Smooth muscle cell (in vitro differentiated cells): ENCODE data around the gene NFATC2. TPM values are rescaled to one million over a fixed set of nuclear protein-coding genes. Genes with fewer than 3 reads are reported as not detected.

Experiments used
- DNase-seq: peaks from one replicate; lab custom pipeline; 2025; ENCODE audit not compliant: unreplicated experiment; lab: John Stamatoyannopoulos, UW
- H2AFZ ChIP-seq: fragments of 200-600 bp; sonication (generic); 2 replicates; pipeline ENCODE4 v1.6.0; 2016; ENCODE audit warnings: antibody characterized with exemption, low read depth, mild to moderate bottlenecking
- H3F3A ChIP-seq: fragments of 200-600 bp; sonication (generic); 2 replicates; pipeline ENCODE4 v1.6.0; 2017; ENCODE audit warnings: antibody characterized with exemption, low read depth
- H3K27ac ChIP-seq: fragments of 200-600 bp; sonication (generic); 2 replicates; pipeline ENCODE4 v1.5.1; 2016; ENCODE audit warnings: low read depth, mild to moderate bottlenecking
- H3K27me3 ChIP-seq: fragments of 200-600 bp; sonication (generic); 2 replicates; pipeline ENCODE4 v1.6.1; 2016; ENCODE audit warnings: low read depth, mild to moderate bottlenecking
- H3K36me3 ChIP-seq: fragments of 200-600 bp; sonication (generic); 2 replicates; pipeline ENCODE4 v1.5.1; 2016; ENCODE audit warnings: low read depth
- H3K4me1 ChIP-seq: fragments of 200-600 bp; sonication (generic); 2 replicates; pipeline ENCODE4 v1.5.1; 2016; ENCODE audit warnings: low read depth
- H3K4me2 ChIP-seq: fragments of 200-600 bp; sonication (generic); 2 replicates; pipeline ENCODE4 v1.6.0; 2016; ENCODE audit warnings: mild to moderate bottlenecking
- H3K4me3 ChIP-seq: fragments of 200-600 bp; sonication (generic); 2 replicates; pipeline ENCODE4 v1.5.1; 2016; ENCODE audit warnings: mild to moderate bottlenecking
- H3K79me2 ChIP-seq: fragments of 200-600 bp; sonication (generic); 2 replicates; pipeline ENCODE4 v1.6.0; 2016; ENCODE audit warnings: low read depth, mild to moderate bottlenecking
- H3K9ac ChIP-seq: fragments of 200-600 bp; sonication (generic); 2 replicates; pipeline ENCODE4 v1.6.0; 2016; ENCODE audit warnings: low read depth
- H3K9me3 ChIP-seq: fragments of 200-600 bp; sonication (generic); replicated peaks from 2 replicates; pipeline ENCODE4 v1.5.1; 2016; ENCODE audit warnings: low read depth
- H4K20me1 ChIP-seq: fragments of 200-600 bp; sonication (generic); 2 replicates; pipeline ENCODE4 v1.6.0; 2016; ENCODE audit warnings: low read depth
- CTCF ChIP-seq: fragments of 200-600 bp; sonication (generic); IDR thresholded peaks from 2 replicates; pipeline ENCODE4 v1.5.1; 2017; ENCODE audit warnings: borderline replicate concordance, mild to moderate bottlenecking, antibody characterized with exemption; ENCODE audit not compliant: insufficient read depth, poor library complexity, severe bottlenecking
- WGBS: methylation state at CpG from one replicate; pipeline ENCODE4 v1.1.7; 2016; ENCODE audit warnings: low lambda C conversion rate; 5-methylcytosine and 5-hydroxymethylcytosine counted together
- polyA plus RNA-seq: library from polyadenylated mRNA; unstranded; fragments of >200 nt; fragmentation: Nextera tagmentation; extraction: Ambion mirVana; gene quantifications from 2 replicates; pipeline ENCODE4 v1.2.1, GENCODE V29; 2016
- total RNA-seq: library from RNA; depleted of rRNA; stranded (reverse); fragments of >200 nt; gene quantifications from 2 replicates; pipeline ENCODE4 v1.2.3, GENCODE V29; 2014

The NFATC2 gene
- total and polyA plus RNA-seq, 2 experiments from 2014 or later: 5.8 to 8.4 TPM

- Histone ChIP-seq H3K4me3 (no peak overlapping the region), H3K9me3 (no peaks in the 10 kb centered on the region), H3K9ac (no peak overlapping the region), H3K27ac (no peak overlapping the region), H3K27me3 (no peaks in the 10 kb centered on the region), H3K36me3 (no peaks in the 10 kb centered on the region), H3K4me1 (no peaks in the 10 kb centered on the region), H4K20me1 (no peaks in the 10 kb centered on the region), H2AFZ (no peak overlapping the region), H3F3A (peaks cover 5% of the 10 kb centered on the region), H3K79me2 (no peaks in the 10 kb centered on the region), H3K4me2 (no peak overlapping the region)
- DNase-seq: no peak
- TF ChIP-seq CTCF: no peak
- WGBS: 90% methylated on average over 8 of the region's 8 CpGs
These were observed 162.7 kb downstream of the NFATC2 start for GRCh38 chr20:51379601-51380341.

GRCh38 chr20:51378171-51378928 is 164.2 kb downstream of the NFATC2 start:
- no peaks in the 10 kb centered on the region for H3K27me3 ChIP-seq
- H3K4me2 ChIP-seq: no peak overlapping the region
- no peaks in the 10 kb centered on the region for H3K4me1 ChIP-seq
- H3K9ac ChIP-seq: no peak overlapping the region
- no peak overlapping the region for H3K27ac ChIP-seq
- 93% methylated on average over 19 of the region's 19 CpGs for WGBS
- no peak for DNase-seq
- no peaks in the 10 kb centered on the region for H3K36me3 ChIP-seq
- H3K4me3 ChIP-seq: no peak overlapping the region
- no peaks in the 10 kb centered on the region for H3K9me3 ChIP-seq
- H4K20me1 ChIP-seq: no peaks in the 10 kb centered on the region
- H3F3A ChIP-seq: peaks cover 2% of the 10 kb centered on the region
- no peaks in the 10 kb centered on the region for H3K79me2 ChIP-seq
- H2AFZ ChIP-seq: no peak overlapping the region
- peak; percentile 14 for TF ChIP-seq CTCF

GRCh38 chr20:51377132-51377531 is 165.4 kb downstream of the NFATC2 start:
- no peak overlapping the region for H3K9ac ChIP-seq
- H3K4me1 ChIP-seq: no peaks in the 10 kb centered on the region
- no peak overlapping the region for H3K27ac ChIP-seq
- DNase-seq: no peak
- H3K4me2 ChIP-seq: no peak overlapping the region
- no peak overlapping the region for H3K4me3 ChIP-seq
- H3F3A ChIP-seq: no peaks in the 10 kb centered on the region
- TF ChIP-seq CTCF: no peak
- no peaks in the 10 kb centered on the region for H3K36me3 ChIP-seq
- no peaks in the 10 kb centered on the region for H3K27me3 ChIP-seq
- 93% methylated on average over 8 of the region's 8 CpGs for WGBS
- H3K9me3 ChIP-seq: no peaks in the 10 kb centered on the region
- H3K79me2 ChIP-seq: no peaks in the 10 kb centered on the region
- no peak overlapping the region for H2AFZ ChIP-seq
- no peaks in the 10 kb centered on the region for H4K20me1 ChIP-seq

- no peak overlapping the region for H3K4me3 ChIP-seq
- no peak overlapping the region for H3K9ac ChIP-seq
- 60% methylated on average over 4 of the region's 4 CpGs for WGBS
- DNase-seq: no peak
- H3K27ac ChIP-seq: no peak overlapping the region
- no peaks in the 10 kb centered on the region for H3F3A ChIP-seq
- no peaks in the 10 kb centered on the region for H3K27me3 ChIP-seq
- H3K9me3 ChIP-seq: no peaks in the 10 kb centered on the region
- H3K79me2 ChIP-seq: no peaks in the 10 kb centered on the region
- H3K4me1 ChIP-seq: no peaks in the 10 kb centered on the region
- H2AFZ ChIP-seq: no peak overlapping the region
- no peak overlapping the region for H3K4me2 ChIP-seq
- H3K36me3 ChIP-seq: no peaks in the 10 kb centered on the region
- TF ChIP-seq CTCF: no peak
- H4K20me1 ChIP-seq: no peaks in the 10 kb centered on the region
These were observed 166.4 kb downstream of the NFATC2 start for GRCh38 chr20:51376111-51376510.
